HEK293 (cell line): ENCODE measurements around the gene EPS8L1.

ENCODE experiments used
- MYNN ChIP-seq: fragments of 450-650 bp; formaldehyde crosslinking; IDR thresholded peaks from 2 replicates; pipeline ENCODE4 v1.5.1; 2016; ENCODE audit warnings: missing biosample characterization, missing genetic modification characterization, borderline replicate concordance
- ZNF792 ChIP-seq: fragments of 450-650 bp; formaldehyde crosslinking; IDR thresholded peaks from 2 replicates; pipeline ENCODE4 v1.5.1; 2016; ENCODE audit warnings: missing biosample characterization, missing genetic modification characterization
- TF ChIP-seq, protein P1 (sequence below): fragments of 450-650 bp; formaldehyde crosslinking; IDR thresholded peaks from 2 replicates; pipeline ENCODE4 v1.5.1; 2016; ENCODE audit warnings: missing biosample characterization, missing genetic modification characterization

DNA sequence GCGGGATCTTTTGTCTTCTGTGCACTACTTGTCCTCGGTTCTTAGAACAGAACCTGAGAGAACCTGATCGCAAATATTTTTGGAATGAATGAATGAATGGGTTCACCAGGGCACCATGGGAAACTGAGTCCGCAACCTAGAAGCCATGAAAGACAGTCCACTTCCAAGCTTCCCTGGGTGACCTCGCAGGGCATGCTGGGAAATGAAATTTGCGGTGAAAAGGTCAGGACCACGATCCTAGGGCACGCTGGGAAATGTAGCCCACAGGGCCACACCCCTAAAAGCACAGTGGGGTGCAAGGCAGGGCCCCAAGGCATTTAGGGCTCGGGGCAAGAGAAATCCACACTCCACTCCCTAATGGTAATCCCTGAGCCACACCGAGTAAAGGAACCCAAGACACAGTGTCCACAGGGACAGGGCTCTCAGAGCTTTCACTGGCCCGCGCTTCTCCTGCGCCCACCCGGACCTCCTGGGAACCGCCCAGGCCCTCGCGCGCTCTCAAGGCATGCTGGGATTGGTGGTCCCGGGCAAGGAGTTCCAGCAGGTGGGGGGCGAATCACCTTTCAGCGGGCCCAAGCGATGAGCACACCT lies 42.8 kb downstream of the EPS8L1 start:
- TF ChIP-seq, protein P1, sequence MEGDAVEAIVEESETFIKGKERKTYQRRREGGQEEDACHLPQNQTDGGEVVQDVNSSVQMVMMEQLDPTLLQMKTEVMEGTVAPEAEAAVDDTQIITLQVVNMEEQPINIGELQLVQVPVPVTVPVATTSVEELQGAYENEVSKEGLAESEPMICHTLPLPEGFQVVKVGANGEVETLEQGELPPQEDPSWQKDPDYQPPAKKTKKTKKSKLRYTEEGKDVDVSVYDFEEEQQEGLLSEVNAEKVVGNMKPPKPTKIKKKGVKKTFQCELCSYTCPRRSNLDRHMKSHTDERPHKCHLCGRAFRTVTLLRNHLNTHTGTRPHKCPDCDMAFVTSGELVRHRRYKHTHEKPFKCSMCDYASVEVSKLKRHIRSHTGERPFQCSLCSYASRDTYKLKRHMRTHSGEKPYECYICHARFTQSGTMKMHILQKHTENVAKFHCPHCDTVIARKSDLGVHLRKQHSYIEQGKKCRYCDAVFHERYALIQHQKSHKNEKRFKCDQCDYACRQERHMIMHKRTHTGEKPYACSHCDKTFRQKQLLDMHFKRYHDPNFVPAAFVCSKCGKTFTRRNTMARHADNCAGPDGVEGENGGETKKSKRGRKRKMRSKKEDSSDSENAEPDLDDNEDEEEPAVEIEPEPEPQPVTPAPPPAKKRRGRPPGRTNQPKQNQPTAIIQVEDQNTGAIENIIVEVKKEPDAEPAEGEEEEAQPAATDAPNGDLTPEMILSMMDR: no peak
- TF ChIP-seq ZNF792 (tag by site-specific recombination): no peak
- TF ChIP-seq MYNN (tag by site-specific recombination): no peak
